Amygdala (tissue), 56 donors: ENCODE measurements around the gene TFPI.

Experiments
- DNase-seq, 56 donors: peaks; one replicate each; lab custom pipeline; 2025; lab: John Stamatoyannopoulos, UW

The TFPI gene

DNA sequence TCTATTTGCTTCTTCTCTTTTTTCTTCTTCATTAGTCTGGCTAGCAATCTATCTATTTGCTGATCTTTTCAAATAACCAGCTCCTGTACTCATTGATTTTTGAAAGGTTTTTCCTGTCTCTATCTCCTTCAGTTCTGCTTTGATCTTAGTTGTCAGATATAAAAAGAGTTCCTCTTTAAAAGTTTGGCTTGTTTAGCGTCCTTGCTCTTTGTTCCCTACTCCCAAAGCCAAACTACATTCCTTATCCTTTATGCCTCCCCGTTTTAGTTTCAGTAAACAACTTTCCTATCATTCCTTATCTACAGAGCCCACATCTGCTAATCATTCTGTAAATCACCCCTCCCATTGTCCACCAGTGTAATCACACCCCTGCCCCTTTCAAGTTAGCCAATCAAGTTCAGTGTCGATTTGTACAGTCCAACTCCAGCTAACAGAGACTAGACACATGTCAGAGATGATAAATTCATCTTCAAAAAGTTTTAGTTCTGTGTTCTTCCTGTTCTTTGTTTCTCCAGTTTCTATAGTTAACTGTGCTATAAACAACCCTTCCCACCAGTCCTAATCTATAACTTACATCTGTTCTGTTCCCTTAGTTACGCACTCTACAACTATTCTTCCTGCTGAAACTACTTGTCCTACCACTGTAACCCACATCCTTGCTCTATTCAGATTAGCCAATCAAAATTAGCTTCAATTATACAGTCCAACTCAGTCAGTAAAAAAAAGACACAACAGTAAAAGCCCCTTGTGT lies 44.4 kb downstream of the TFPI start:
- DNase-seq = no peak

DNA sequence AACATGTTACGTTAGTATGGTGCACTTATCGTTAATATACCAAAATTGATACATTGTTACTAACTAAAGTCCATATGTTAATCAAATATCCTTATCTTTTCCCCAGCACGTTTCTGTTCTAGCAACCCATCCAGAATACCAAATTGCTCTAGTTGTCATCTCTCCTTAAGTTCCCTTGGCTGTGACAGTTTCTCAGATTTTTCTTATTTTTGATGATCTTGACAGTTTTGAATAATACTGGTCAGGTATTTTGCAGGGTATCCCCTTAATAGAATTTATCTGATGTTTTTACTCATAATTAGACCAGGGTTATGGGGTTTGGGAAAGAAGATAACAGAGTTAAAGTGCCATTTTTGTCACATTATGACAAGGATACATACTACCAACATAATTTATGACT lies 47.8 kb downstream of the TFPI start:
- no peak for DNase-seq

DNA sequence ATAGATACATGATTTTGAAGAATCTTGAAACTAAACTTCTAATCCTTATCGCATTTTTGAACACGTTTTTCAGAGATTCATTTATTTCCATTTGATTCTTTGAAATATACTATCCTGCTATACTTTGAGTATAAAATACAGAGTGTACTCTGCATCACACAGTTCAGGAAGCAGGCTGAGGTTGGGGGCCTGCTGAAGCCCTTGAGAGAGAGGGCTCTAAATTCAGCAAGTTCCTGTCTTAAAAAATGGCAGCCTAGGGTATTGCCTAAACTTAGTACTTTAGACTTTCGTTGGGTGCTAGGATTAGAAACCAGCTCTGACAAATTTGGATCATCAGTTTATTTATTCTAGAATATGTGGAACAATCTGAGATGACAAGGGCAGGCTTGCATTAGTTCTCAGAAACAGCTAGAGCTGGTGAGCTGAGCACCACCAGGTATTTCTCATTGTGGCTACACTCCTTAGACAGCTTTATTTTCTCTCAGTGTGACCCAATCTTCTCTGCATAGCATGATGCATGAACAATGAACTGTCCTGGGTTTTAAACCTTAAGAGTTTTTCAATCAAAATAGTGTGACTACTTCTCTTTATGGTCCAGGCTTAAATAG lies 49.1 kb downstream of the TFPI start:
- DNase-seq = no peak

DNA sequence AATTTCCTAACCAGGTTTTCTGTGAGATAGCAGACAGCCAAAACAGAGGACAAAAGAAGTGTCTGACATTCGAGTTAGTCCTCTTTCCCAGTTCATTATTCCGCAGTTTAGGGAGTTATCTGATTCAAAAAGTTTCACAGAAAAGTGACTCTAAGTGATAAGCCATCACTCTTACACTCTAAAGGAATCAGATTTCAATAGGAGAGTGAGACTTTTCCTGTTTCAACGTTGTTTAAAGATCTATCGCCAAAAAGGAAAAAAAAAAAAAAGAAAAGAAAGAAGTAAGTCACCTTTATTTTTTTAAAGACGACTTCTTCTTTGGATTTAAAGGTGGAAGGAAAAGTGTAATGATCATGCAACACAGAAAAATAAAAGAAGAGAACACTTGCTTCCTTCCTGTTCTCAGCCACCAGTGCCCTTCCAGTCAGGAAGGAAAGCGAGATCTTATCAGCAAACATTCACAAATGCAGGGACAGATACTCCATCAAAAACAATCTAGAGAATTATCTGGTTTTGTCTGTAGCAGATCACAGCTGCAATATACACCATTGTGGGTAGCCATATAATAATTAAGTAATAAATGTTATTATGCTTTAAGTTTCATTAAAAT lies 49.8 kb downstream of the TFPI start:
- DNase-seq = no peak

DNA sequence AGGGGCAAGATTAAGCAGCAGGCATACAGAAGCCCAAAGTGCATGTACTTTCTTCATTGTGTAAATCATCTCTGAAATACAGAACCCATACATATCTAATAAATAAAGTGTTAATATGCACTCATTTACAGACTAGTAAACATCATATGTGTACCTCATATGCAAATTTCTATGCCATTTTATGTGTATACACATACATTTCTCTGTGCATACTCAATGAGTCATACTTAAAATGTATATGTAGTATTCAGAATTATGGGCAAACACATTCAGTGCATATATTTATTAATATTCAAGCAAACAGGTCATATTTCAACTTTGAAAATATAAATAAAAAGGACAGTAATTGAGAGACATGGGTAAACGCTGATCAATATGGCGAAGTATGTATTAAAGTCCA lies 50.5 kb downstream of the TFPI start:
- no peak for DNase-seq

DNA sequence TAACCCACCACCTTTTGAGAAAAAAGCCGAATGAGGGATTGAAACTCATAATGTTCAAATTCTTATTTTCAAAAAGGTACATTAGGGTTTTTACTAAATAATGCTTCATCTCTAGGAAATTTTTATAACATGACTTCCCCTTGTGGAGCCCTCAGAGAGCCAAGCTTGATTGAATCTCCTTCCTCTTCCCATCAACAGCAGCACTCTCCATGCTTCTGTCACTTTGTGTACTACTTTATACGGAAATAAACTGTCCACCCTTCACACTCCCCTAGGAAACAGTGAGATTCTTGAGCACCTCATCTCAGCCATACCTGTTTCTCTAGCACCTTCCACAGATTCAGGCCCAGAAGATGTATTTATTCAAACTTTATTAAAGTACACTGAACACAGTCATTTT lies 51.8 kb downstream of the TFPI start:
- DNase-seq = no peak

DNA sequence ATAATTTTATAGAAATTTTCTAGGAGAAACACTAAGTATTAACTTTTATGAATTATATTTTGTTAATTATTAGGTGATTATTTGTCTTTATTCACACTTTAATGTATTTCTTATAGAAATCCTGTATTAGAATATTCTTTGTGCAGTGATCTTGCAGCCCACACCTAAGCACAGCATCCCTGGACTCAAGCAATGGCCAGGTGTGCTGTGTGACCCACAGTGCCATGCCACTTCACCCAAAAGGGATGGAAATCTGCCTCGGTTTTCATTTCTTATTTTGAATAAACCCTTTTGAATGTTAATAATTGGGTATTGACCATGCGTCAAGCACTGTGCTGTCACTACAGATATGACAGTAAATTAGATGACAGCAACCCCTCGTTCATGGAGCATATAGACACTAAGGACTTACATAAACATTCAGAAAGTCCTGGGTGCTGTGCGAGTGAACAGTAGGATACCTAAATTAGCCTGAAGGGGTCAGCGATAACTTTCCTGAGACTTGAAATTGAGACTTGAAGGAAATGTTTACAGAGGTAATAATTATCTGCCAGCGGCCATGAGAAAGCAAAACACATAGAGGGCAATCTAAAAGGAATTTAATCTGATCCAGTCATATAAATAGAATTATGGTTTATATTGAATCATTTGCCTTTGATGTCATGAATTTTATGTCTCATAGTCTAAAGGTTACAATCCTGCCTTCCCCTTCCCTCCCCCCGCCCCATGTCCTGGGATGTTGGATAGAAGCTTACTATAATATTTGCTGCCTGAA lies 53.5 kb downstream of the TFPI start:
- DNase-seq = no peak

DNA sequence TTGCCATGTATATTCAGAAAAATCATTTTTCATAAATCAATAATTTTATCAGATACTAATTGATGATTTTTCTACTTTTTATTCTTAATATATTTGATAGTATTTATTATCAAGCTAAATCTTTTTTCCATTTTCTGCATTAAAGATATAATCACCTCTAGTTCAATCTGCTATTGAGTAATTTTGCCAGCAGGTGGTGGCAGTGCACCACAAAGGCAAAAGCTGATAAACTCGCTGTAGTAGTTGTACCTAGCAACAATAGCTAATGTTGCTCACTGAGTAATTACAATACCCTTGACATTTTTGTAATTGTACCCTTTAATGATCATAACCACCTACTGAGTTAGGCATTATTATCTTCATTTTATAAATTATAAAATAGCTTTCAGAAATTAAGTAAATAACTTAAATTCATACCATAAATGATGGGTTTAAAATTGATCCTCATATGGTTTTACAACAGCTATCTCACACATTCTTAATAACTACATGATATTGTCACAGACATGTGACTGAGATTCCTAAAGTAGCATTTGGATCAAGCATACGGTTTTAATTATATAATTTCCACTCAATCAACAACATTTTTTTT lies 54.2 kb downstream of the TFPI start:
- DNase-seq = peak in 19 of 56 donors; percentile 1 to 70 (median 15)

DNA sequence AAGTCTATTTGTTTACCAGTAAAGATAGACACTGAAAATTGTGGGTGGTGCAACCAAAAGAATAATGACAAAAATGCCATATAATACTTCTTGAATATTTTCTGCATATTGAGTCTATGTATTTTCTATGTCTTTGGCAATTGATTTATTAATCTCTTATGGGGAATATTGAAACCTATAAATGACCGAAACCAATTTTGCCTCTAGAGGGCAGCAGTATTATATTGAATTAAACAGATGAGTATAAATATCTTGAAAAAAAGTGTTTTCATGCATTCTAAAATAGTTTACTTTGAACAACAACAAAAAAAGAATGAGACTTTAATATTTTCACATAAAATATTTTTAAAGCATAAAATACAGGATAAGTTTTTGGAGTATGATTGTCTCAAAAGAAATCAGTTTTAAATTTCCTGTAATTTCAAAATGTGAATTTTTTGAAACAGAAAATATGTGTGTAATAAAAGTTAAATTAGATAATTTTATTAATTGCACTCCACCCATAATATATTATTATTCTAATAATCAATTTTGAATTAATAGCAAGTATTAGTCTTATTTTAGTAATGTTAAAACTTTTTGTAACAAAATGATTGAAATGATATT lies 56.3 kb downstream of the TFPI start:
- DNase-seq = no peak

DNA sequence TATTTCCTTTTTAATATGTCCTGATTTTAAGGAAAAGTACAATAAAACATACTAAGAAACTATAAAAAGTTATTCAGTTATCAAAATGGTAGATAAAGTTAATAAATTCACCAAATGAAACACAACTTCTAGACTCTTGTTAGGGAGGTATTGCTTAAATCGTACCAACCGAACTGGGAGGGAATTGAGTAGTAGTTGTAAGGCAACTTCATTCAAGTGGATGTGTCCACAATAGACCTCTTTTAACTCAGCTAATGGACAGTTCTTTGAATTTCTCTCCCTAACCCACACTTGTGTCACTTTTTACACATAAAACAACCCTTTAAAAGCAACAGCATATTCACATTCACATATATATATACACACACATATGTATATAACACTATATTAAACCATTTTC lies 57.1 kb downstream of the TFPI start:
- DNase-seq = no peak

DNA sequence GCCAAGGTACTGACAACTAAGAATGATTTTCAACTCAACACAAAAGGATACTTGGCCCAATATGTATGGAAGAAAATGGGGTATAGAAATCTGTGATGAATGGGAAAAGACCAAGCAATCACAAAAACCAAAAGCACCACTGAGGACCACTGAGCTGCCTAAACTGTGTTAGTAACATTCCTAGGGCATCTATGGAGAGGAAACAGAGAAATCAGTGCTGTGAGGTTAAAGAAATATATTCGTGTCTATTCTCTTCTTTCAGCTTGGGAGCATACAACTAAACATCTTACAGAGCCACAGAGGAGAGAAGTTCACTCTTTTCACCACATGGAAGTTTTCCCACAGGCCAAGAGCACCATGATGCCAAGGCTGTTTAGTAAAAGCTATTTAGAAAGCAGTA lies 58.9 kb downstream of the TFPI start:
- no peak for DNase-seq

DNA sequence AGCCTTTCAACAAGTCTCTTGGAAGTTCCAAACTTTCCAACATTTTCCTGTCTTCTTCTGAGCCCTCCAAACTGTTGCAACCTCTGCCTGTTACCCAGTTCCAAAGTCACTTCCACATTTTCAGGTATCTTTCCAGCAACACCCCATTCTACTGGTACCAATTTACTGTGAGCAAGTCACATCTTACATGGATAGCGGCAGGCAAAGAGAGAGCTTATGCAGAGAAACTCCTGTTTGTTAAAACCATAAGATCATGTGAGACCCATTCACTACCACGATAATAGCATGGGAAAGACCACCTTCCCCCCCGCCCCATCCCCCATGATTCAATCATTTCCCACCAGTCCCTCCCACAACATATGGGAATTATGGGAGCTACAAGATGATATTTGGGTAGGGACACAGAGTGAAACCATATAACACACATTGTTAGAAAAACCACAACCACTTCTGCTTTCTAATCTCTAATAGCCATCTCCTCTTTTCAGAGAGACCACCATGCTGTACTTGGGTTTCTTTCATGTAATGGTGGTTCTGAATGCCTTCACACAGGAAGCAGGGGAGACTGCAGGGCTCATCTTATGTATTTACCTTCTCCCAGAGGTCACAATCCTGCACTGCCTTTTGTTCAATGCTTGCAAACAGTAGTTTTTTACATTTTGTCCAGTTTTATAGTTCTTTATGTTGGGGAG lies 60.2 kb downstream of the TFPI start:
- no peak for DNase-seq

DNA sequence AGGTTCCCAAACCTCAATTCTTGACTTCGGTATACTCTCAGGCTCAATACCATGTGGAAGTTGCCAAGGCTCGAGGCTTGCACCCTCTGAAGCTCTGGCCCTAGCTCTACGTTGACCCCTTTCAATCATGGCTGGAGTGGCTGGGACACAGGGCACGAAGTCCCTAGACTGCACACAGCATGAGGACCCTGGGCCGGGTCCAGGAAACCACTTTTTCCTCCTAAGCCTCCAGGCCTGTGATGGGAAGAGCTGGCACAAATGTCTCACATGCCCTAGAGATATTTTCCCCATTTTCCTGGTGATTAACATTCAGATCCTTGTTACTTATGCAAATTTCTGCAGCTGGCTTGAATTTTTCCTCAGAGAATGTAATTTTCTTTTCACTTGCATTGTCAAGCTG lies 61.1 kb downstream of the TFPI start:
- no peak for DNase-seq

DNA sequence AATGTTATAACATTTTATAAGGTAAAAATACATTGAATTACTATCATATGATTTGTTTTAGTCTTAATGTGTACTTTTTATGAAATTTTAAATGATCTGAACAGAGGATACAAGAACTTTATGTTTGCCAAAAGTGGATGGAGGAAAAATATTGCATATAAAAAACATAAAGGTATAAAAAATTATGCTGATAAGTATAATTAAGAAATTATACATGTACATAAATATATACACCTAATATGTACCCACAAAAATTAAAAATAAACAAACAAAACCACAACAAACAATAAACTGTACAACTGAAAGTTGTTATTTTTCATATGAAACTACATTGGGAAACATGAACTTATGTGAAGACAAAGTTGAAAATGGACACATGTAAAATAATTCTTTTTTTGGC lies 68.0 kb downstream of the TFPI start:
- DNase-seq = no peak

DNA sequence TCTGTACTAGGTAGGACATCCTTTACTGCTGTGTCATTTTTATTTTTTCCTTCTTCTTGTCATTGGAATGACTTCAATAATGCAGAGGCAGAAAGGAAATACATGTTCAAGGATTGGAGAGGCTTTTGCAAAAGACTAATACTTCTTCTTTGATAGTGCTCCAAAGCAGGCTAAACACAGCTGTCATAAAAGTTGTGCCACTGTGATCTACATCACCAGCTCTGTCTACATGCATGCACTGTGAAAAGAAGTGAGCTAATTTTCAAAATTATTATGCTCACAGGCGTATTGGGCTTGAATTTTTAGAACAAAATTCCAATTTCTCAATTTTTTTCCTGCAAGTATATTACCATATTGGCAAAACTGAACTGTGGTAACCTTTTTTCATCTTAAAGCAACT lies 68.7 kb downstream of the TFPI start:
- no peak for DNase-seq

DNA sequence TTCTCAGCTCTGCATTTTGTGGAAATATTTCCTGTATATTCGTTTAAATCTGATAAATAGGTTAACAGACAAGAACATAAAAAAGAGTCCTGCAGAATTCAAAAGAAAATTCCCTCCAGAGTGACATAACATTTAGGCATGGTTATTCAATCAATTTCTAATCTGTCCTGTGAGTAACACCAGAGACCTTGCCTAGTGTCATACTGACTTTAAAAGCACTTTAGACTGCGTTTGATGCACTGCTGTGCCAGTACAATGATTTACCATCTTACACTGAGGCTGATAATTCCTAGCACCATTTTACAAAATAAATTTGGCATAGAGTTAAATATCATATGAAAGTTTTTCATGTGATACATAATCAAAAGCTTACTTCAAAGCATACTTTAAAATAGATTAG lies 70.7 kb downstream of the TFPI start:
- DNase-seq = no peak

DNA sequence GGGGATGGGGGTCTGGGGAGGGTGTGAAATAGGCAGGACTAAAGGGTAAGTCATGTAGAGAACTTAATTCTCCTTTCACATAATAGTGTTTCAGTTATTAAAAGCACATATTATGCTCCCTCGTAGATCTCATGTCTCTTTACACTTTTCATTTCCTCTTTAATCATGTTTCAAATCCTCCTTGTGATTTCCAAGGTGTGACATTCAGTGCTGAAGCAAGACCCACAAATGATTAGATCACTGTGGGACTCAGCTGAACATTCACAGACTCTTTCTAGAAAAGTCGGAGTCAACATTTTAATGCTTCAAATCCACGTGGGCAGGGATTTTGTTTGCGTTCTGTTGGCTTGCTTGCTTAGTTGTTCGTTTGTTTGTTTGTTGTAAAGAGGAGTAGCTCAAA lies 71.4 kb downstream of the TFPI start:
- no peak for DNase-seq

DNA sequence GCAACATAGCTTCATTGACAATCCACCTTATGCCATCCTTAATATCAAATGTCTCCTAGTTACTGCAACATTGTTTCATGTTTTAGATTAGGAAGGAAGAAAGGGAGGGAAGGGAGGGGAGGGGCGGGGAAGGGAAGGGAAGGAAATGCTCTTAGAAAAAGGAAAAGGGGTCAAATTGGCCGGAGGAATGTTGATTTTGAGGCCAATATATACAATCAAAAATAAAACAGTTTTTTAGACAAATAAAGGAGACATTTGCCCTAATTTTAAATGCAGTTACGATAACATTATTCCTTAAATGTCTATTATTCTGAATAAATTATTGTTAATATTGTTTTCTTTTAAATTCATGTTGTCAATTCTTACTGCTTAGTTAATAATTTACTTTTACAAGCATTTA lies 72.7 kb downstream of the TFPI start:
- no peak for DNase-seq

DNA sequence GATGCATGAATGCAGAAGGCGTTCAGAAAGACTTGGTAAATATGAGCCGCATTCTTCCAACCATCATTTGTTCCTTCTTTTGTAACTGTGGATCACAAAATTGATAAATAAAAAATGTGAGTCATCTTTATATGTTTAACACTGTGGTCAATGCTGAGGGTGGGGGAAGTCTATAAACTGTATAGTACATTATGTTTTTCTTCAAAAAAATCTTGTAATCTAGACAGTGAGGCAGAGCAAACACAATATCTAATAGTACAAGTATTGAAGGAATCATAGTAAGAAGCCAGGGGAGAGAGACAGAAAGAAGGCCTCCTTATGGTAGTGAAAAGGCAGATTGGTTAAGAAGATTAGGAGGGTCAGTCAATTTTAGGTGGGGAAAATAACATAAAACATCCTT lies 75.5 kb downstream of the TFPI start:
- DNase-seq = no peak

DNA sequence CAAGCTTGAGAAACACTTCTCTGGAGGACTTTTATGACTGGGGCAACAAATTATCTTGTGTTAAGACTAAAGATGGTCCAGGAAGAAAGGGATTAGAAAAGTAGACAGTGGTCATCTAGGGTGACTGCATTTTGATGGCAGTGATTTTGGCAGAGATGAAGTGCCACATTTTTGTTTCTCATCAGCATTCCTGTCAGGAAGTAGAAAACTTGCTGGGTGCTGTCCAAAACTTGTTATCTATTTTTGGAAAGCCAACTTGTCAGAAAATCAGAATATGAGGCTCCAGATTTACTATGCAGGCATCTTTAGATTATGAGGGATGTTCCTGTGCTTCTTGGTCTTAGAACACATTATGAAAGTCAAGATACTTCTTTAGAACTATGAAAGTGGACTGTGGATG lies 77.2 kb downstream of the TFPI start:
- no peak for DNase-seq
